SK-N-SH treated with all-trans-retinoic acid at 6 μM for 48 hours (cell line): Measurements from ENCODE around the gene EFNA4.

Source experiments
- ATAC-seq: fragments of 200-7000 bp; cut with Tn5 transposase; 3 replicates; pipeline ENCODE4 v1.9.1; 2020; ENCODE audit warnings: mild to moderate bottlenecking, moderate library complexity
- ARNTL ChIP-seq: fragments of 450-650 bp; formaldehyde crosslinking; IDR thresholded peaks from 2 replicates; pipeline ENCODE4 v1.5.0; 2020; ENCODE audit warnings: low read depth, mild to moderate bottlenecking, moderate library complexity, borderline replicate concordance
- BACH2 ChIP-seq: fragments of 250-450 bp; sonication (Bioruptor Pico); IDR thresholded peaks from 2 replicates; pipeline ENCODE4 v1.9.0; 2021; ENCODE audit warnings: mild to moderate bottlenecking, borderline replicate concordance
- CSDC2 ChIP-seq: fragments of 250-450 bp; sonication (Bioruptor Pico); IDR thresholded peaks from 2 replicates; pipeline ENCODE4 v1.5.0; 2020; ENCODE audit warnings: mild to moderate bottlenecking, moderate library complexity
- ESRRG ChIP-seq: fragments of 250-450 bp; sonication (Bioruptor Pico); IDR thresholded peaks from 2 replicates; pipeline ENCODE4 v1.6.1; 2021; ENCODE audit warnings: mild to moderate bottlenecking
- GLIS3 ChIP-seq: fragments of 250-450 bp; sonication (Bioruptor Pico); IDR thresholded peaks from 2 replicates; pipeline ENCODE4 v1.5.0; 2020; ENCODE audit warnings: mild to moderate bottlenecking, moderate library complexity
- ISL1 ChIP-seq: fragments of 250-450 bp; sonication (Bioruptor Pico); IDR thresholded peaks from 2 replicates; pipeline ENCODE4 v2.1.2; 2022; ENCODE audit warnings: mild to moderate bottlenecking, moderate library complexity
- OSR1 ChIP-seq: fragments of 250-450 bp; sonication (Bioruptor Pico); IDR thresholded peaks from 2 replicates; pipeline ENCODE4 v1.8.0; 2022; ENCODE audit warnings: moderate library complexity, mild to moderate bottlenecking, inconsistent platforms
- POU6F1 ChIP-seq: fragments of 250-450 bp; sonication (Bioruptor Pico); IDR thresholded peaks from 2 replicates; pipeline ENCODE4 v1.8.0; 2021; ENCODE audit warnings: low read depth, mild to moderate bottlenecking, moderate library complexity, borderline replicate concordance
- PPARA ChIP-seq: fragments of 250-450 bp; sonication (Bioruptor Pico); IDR thresholded peaks from 2 replicates; pipeline ENCODE4 v1.5.0; 2020; ENCODE audit warnings: mild to moderate bottlenecking, borderline replicate concordance
- RARB ChIP-seq: fragments of 250-450 bp; sonication (Bioruptor Pico); IDR thresholded peaks from 2 replicates; pipeline ENCODE4 v1.8.0; 2021; ENCODE audit warnings: mild to moderate bottlenecking, moderate library complexity
- SNAI2 ChIP-seq: fragments of 250-450 bp; sonication (Bioruptor Pico); IDR thresholded peaks from 2 replicates; pipeline ENCODE4 v1.5.0; 2020; ENCODE audit warnings: mild to moderate bottlenecking, moderate library complexity
- TOX ChIP-seq: fragments of 250-450 bp; sonication (Bioruptor Pico); IDR thresholded peaks from 2 replicates; pipeline ENCODE4 v1.8.0; 2021; ENCODE audit warnings: mild to moderate bottlenecking, moderate library complexity, borderline replicate concordance
- ZC3H10 ChIP-seq: fragments of 250-450 bp; sonication (Bioruptor Pico); IDR thresholded peaks from 2 replicates; pipeline ENCODE4 v1.5.1; 2021; ENCODE audit warnings: mild to moderate bottlenecking, moderate library complexity
- ZFP3 ChIP-seq: fragments of 250-450 bp; sonication (Bioruptor Pico); IDR thresholded peaks from 2 replicates; pipeline ENCODE4 v1.5.0; 2020; ENCODE audit warnings: mild to moderate bottlenecking, moderate library complexity
- ZFP30 ChIP-seq: fragments of 450-650 bp; formaldehyde crosslinking; IDR thresholded peaks from 2 replicates; pipeline ENCODE4 v1.5.0; 2022; ENCODE audit warnings: mild to moderate bottlenecking, moderate library complexity
- ZNF70 ChIP-seq: fragments of 450-650 bp; formaldehyde crosslinking; IDR thresholded peaks from 2 replicates; pipeline ENCODE4 v1.5.0; 2020; ENCODE audit warnings: mild to moderate bottlenecking, moderate library complexity
- ZNF8 ChIP-seq: fragments of 450-650 bp; formaldehyde crosslinking; IDR thresholded peaks from 2 replicates; pipeline ENCODE4 v1.5.0; 2020; ENCODE audit warnings: mild to moderate bottlenecking, moderate library complexity
- TF ChIP-seq, protein P1 (sequence below): fragments of 250-450 bp; sonication (Bioruptor Pico); IDR thresholded peaks from 2 replicates; pipeline ENCODE4 v1.5.1; 2020; ENCODE audit warnings: low read depth, mild to moderate bottlenecking, moderate library complexity
- TF ChIP-seq, protein P2 (sequence below): fragments of 250-450 bp; sonication (Bioruptor Pico); IDR thresholded peaks from 2 replicates; pipeline ENCODE4 v1.5.1; 2021; ENCODE audit warnings: mild to moderate bottlenecking, moderate library complexity
- TF ChIP-seq, protein P3 (sequence below): fragments of 250-450 bp; sonication (Bioruptor Pico); IDR thresholded peaks from 2 replicates; pipeline ENCODE4 v1.5.0; 2020; ENCODE audit warnings: mild to moderate bottlenecking, moderate library complexity
- TF ChIP-seq, protein P4 (sequence below): fragments of 250-450 bp; sonication (Bioruptor Pico); IDR thresholded peaks from 2 replicates; pipeline ENCODE4 v1.8.0; 2020; ENCODE audit warnings: mild to moderate bottlenecking, moderate library complexity, borderline replicate concordance

The EFNA4 gene

GRCh38 chr1:155052439-155053395 lies 10.8 kb upstream of the EFNA4 start:
- peak; percentile 39 for ATAC-seq
- TF ChIP-seq RARB (CRISPR knock-in tag) (no peak), ZC3H10 (CRISPR knock-in tag) (no peak), CSDC2 (no peak), ESRRG (CRISPR knock-in tag) (no peak), ISL1 (CRISPR knock-in tag) (no peak), ZFP30 (no peak), PPARA (CRISPR knock-in tag) (no peak), SNAI2 (CRISPR knock-in tag) (no peak), BACH2 (CRISPR knock-in tag) (no peak), ZFP3 (CRISPR knock-in tag) (no peak), ARNTL (CRISPR knock-in tag) (no peak), ZNF8 (CRISPR knock-in tag) (no peak), POU6F1 (CRISPR knock-in tag) (no peak), ZNF70 (CRISPR knock-in tag) (no peak)
- TF ChIP-seq, protein P1, sequence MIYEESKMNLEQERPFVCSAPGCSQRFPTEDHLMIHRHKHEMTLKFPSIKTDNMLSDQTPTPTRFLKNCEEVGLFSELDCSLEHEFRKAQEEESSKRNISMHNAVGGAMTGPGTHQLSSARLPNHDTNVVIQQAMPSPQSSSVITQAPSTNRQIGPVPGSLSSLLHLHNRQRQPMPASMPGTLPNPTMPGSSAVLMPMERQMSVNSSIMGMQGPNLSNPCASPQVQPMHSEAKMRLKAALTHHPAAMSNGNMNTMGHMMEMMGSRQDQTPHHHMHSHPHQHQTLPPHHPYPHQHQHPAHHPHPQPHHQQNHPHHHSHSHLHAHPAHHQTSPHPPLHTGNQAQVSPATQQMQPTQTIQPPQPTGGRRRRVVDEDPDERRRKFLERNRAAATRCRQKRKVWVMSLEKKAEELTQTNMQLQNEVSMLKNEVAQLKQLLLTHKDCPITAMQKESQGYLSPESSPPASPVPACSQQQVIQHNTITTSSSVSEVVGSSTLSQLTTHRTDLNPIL (CRISPR knock-in tag), result no peak
- TF ChIP-seq, protein P2, sequence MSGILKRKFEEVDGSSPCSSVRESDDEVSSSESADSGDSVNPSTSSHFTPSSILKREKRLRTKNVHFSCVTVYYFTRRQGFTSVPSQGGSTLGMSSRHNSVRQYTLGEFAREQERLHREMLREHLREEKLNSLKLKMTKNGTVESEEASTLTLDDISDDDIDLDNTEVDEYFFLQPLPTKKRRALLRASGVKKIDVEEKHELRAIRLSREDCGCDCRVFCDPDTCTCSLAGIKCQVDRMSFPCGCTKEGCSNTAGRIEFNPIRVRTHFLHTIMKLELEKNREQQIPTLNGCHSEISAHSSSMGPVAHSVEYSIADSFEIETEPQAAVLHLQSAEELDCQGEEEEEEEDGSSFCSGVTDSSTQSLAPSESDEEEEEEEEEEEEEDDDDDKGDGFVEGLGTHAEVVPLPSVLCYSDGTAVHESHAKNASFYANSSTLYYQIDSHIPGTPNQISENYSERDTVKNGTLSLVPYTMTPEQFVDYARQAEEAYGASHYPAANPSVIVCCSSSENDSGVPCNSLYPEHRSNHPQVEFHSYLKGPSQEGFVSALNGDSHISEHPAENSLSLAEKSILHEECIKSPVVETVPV (CRISPR knock-in tag), result no peak
- TF ChIP-seq, protein P3, sequence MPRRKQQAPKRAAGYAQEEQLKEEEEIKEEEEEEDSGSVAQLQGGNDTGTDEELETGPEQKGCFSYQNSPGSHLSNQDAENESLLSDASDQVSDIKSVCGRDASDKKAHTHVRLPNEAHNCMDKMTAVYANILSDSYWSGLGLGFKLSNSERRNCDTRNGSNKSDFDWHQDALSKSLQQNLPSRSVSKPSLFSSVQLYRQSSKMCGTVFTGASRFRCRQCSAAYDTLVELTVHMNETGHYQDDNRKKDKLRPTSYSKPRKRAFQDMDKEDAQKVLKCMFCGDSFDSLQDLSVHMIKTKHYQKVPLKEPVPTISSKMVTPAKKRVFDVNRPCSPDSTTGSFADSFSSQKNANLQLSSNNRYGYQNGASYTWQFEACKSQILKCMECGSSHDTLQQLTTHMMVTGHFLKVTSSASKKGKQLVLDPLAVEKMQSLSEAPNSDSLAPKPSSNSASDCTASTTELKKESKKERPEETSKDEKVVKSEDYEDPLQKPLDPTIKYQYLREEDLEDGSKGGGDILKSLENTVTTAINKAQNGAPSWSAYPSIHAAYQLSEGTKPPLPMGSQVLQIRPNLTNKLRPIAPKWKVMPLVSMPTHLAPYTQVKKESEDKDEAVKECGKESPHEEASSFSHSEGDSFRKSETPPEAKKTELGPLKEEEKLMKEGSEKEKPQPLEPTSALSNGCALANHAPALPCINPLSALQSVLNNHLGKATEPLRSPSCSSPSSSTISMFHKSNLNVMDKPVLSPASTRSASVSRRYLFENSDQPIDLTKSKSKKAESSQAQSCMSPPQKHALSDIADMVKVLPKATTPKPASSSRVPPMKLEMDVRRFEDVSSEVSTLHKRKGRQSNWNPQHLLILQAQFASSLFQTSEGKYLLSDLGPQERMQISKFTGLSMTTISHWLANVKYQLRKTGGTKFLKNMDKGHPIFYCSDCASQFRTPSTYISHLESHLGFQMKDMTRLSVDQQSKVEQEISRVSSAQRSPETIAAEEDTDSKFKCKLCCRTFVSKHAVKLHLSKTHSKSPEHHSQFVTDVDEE, result no peak

- TF ChIP-seq, protein P1 (CRISPR knock-in tag), result no peak
- TF ChIP-seq, protein P4, sequence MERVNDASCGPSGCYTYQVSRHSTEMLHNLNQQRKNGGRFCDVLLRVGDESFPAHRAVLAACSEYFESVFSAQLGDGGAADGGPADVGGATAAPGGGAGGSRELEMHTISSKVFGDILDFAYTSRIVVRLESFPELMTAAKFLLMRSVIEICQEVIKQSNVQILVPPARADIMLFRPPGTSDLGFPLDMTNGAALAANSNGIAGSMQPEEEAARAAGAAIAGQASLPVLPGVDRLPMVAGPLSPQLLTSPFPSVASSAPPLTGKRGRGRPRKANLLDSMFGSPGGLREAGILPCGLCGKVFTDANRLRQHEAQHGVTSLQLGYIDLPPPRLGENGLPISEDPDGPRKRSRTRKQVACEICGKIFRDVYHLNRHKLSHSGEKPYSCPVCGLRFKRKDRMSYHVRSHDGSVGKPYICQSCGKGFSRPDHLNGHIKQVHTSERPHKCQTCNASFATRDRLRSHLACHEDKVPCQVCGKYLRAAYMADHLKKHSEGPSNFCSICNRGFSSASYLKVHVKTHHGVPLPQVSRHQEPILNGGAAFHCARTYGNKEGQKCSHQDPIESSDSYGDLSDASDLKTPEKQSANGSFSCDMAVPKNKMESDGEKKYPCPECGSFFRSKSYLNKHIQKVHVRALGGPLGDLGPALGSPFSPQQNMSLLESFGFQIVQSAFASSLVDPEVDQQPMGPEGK (CRISPR knock-in tag), result no peak
- TF ChIP-seq TOX (no peak), PPARA (CRISPR knock-in tag) (no peak), ESRRG (CRISPR knock-in tag) (no peak), OSR1 (CRISPR knock-in tag) (no peak), ZFP3 (CRISPR knock-in tag) (no peak), ZNF8 (CRISPR knock-in tag) (no peak), CSDC2 (no peak), ISL1 (CRISPR knock-in tag) (no peak), GLIS3 (CRISPR knock-in tag) (no peak), ARNTL (CRISPR knock-in tag) (no peak)
- ATAC-seq, result no peak
Measured at GRCh38 chr1:155053531-155054105, 9.9 kb upstream of the EFNA4 start.
